8988T (cell line): Measurements from ENCODE around the gene IMPDH2.

Experiments used
- DNase-seq: peaks from one replicate; pipeline ENCODE4 v3.0.0; 2011

The IMPDH2 gene

DNA sequence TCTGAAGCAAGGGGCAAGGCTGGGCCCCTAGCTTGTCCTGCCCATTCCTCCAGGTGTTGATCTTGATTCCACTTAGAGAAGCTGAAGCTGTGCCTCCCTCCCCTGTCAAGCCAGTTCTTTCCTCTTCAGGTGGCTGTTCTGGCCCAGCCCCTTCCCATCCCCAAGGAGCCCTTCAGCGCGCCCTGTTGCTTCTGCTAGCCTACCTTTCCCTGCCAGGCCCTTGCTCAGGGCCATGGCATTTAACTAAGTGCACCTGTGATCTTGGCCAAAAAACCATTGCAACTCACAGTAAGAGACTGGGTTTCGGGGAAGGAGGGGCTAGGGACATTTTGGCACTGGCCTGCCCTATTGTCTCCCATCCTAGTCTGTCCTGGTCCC lies 23.9 kb downstream of the IMPDH2 start:
- no peak for DNase-seq

DNA sequence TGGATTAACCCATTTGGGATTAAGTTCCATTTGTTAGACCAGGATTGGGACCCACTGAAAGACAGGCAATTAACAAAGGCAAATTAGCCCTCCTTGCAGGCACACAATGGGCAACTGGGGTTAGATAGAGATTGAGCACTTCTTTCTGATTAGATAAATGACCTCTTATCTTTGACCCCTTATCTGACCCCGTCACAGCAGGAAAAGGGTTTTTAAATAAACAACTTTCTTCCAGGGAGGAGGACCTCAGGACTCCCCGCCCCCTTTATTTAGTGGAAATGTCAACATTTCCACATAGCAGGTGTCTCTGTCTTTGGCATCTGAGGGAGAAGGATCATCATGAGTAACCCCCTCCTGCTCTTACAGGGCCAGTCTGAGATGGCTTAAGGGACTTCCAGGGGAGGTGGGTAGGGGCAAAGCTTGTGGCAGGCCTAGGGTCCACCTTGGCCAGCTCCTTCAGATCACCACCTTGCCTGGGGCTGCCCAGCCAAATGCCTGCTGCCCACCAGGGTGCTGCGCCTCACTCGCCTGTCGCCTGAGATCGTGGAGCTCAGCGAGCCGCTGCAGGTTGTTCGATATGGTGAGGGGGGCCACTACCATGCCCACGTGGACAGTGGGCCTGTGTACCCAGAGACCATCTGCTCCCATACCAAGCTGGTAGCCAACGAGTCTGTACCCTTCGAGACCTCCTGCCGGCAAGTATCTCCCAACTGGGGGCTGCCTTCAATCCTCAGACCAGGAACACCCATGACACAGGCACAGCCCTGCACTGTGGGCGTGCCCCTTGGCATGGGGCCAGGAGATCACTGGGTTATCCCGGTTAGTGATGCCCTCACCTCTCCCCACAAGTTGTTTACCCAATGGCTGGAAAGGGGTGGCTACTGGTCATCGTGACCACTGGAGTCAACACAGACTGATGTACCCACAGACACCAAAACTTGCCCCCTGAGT lies 24.6 kb downstream of the IMPDH2 start:
- no peak for DNase-seq

DNA sequence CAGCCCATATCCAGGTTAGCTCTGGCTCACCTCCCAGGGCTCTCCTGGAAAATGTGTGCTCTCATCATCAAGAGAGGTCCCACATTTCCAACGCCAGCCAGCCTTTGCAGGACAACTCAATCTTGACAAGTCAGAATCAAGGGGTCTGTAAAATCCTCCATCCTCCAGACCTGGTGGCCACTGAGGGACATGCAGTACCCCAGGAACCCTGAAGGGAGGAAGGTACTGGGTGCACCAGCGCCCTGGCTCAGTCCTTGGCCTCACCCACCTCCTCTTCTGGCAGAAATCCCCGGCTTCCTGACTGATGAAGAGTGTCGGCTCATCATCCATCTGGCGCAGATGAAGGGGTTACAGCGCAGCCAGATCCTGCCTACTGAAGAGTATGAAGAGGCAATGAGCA lies 28.0 kb downstream of the IMPDH2 start:
- DNase-seq: no peak

DNA sequence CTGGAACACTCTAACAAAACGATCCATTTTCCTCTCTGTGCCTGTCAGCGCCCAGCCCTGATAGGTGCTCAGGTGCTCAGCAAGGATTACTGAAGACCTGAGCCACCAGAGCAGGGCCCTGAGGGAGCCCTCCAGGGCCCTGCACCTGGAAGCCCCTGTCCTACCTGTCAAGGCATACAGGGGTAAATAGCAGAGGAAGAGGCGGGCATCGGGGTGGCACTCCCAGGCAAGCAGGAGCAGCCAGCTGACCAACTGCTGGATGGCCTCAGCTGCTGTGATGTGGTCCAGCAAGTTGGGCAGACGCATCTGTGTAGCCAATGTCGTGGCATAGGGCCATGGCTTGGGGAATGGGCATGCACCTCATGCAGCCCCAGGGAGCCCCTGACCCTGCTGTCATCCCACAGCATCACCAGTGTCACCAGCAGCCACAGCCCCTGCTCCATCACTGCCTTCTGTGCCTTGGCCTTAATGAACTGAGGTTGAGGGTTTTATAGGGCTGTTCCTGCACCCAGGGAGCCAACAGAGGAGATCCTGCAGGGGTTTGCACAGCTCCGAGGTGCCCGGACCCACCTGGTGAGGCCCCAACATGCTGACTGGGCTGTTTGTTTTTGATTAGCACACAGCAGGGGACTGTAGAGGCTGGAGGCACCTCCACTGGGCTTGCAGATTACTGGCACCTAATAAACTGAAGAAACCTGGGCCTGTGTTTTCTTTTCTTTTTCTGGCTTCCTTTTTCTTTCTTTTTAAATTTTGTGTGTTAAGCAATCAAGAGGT lies 29.9 kb downstream of the IMPDH2 start:
- no peak for DNase-seq

DNA sequence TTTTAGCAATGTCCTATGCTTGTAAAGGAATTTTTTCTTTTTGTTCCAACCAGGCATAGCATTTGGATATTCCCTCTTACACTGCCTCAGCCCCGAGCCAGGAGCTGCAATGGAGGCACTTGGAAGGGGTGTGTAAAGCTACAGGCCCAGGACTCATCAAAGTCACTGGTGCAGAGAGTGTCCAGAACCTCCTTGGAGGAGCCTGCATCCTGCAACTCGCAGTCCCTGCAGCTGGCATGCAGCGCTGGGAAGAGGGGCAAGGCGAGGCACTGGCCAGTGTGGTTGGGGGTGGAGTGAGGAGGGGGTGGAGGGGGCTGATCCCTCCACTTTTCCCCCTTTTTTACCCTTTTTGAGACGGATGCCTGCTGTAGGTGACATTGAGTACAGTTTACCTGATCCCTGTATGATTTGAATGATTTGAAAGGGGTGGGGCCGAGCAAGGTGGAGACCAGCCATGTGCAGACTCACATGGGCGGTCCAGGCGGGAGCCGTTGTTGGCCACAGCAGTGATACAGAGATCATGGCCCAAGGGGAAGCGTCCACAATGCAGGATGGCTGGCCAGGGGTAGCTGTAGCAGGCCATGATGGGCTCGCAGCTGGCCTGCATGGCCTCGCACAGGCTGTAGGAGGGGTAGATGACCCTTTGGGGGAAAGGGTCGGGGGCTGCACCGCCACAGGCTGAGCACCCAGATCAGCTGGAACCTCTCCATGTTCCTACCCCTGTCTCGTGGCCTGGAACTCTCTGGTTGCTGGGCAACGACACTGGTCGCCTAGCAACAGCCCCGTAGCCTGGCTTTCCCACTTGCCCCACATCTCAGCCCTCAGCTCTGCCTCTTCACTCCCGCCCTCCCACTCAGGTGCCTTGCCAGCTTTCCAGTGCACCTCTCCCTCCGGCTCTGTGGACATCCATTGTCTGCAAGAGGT lies 31.2 kb downstream of the IMPDH2 start:
- DNase-seq: no peak

DNA sequence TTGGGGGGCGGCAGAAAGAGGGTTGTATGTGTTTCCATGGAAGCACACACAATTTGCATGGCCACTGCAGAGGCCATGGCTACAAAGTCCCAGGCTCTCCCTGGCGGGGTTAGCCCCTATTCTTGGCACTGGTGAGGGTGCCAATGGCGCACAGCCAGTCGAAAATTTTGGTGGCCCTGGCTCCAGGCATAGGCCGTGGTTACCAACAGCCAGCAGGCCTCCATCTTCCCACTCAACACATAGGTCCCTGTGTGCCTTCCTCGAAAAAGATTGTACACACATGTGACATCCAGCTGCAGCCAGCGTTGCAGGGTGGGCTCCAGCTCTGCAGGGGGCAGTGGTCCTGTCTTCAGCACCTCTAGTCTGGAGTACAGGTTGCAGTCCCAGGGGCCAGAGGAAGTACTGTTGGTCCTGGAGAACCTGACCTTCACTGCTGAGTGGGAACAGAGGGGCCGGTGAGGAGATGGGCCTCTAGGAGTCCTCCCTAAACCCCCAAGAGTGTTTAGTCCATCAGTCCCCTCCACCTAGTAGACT lies 32.0 kb downstream of the IMPDH2 start:
- no peak for DNase-seq

DNA sequence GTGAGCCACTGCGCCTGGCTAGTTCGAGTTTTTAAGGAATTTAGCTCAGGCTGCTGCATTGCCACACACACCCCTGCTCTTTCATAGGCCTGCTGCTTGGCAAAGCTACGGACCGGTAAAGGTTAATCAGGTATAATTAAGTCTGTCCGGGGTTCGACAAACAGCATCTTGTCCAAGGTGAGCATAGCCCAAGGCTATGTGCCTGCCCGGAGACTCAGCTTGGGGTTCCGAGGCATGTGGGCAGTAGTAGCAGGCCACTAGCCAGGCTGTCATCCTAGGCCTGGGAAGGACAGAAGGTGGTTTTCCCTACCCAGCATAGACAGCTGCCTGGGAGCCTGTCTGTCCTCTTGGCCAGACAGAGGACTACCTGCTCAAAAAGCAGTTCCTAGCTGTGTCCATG lies 32.6 kb downstream of the IMPDH2 start:
- DNase-seq: no peak

DNA sequence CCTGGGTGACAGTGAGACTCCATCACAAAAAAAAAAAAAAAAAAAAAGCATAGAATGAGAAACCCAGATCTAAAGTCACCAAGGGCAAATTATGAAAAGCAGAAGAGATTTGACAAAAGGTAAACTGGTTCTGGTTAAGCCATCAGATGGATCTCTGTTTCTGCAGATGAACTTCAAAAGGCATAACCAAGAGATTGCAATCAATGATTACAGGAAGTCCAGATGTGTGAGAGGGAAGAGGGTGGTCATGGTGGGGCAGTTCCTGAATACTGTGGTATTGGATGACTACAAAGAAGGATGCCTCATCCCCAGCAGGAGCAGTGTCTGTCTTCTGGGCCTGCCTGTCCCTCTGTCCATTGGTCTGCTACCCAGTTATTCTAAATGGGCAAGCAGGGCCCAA lies 35.4 kb downstream of the IMPDH2 start:
- DNase-seq: no peak

DNA sequence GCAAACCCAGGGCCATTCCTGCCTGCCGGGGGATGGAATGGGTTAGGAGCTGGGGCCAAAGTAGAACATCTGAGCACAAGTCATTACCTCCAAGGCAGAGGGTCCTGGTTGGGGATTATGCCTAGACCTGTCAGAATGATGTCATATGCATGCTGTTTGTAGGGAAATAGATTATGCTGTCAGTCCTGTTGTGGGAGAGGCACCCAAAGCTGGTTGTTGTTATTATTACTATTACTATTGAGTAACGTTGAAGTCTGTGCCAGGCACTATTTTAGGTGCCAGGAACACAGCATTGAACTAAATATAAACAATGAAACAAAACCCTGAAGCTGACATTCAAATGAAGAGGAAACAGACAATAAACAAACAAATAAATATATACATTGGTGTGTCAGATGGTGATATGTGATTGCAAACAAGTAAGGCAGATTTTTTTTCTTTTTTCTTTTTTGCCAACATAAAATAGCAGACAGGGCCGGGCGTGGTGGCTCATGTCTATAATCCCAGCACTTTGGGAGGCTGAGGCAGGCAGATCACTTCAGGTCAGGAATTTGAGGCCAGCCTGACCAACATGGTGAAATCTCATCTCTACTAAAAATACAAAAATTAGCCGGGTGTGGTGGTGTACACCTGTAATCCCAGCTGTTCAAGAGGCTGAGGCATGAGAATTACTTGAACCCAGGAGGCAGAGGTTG lies 37.2 kb downstream of the IMPDH2 start:
- DNase-seq: no peak

DNA sequence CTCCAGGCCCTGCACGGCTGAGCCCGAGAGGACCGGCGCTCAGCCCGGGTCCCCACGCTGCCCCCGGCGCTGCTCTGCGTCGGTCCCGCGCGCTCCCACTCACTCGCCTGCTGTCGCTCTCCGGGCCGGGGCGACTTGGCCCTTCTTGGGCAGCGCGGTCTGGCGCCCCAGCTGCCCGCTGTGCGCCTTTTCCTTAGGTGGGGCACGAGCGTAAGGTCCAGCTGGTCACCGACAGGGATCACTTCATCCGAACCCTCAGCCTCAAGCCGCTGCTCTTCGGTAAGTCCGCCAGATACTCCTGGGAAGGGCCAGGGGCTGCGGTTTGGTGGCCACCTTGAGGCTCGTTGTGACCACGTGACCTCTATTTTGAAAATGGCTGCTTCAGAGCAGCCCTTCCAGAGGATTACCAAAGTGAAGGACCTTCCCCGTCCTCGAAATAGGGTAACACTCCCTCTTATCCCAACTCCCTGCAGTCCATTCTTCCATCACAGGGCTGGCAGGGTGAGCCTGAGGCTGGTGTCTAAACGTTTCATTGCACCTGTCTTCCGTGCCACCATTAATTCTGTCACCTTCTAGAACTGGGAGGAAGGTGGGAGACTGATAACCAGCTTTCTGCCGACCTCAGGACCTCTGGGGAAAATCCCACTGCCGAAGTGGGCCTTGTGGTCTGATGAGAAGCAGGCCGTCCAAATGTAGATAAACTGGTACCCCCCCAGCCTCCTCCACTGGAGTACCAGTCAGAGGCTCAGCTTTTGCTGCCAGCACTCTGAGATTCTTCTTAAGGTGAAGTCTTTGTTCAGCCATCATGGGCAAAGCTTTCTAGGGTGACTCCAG lies 38.3 kb downstream of the IMPDH2 start:
- DNase-seq: no peak

DNA sequence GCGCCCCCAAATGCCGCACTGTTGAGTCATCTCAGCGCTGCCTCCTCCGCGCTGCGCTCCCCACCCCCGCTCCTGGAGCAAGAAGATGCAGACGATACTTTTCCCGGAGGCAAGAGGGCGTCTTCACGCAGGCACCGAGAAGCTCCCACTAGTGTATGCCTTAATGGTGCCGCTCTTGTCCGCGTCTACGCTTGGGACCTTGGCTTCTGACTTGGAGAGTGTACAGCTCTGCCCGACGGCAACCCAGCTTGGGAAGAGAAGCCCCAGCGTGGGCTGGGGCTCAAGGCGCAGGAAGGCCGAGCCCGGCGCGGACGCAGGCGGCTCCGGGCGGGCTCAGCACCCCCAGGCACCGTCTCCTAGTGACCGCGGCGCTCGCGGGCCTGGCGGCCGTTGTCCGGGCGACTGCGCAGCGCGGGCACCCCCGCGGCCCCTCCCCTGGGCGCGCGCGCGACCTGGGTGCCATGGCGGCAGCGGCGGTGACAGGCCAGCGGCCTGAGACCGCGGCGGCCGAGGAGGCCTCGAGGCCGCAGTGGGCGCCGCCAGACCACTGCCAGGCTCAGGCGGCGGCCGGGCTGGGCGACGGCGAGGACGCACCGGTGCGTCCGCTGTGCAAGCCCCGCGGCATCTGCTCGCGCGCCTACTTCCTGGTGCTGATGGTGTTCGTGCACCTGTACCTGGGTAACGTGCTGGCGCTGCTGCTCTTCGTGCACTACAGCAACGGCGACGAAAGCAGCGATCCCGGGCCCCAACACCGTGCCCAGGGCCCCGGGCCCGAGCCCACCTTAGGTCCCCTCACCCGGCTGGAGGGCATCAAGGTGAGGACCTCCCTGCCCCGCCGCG lies 39.2 kb downstream of the IMPDH2 start, which contains the start of gene P4HTM:
Gene P4HTM (plus strand): TSS at position 446 of the 840 bp plus-strand sequence. CDS start 16 bp downstream, at position 462.
- peak; percentile 75 for DNase-seq

DNA sequence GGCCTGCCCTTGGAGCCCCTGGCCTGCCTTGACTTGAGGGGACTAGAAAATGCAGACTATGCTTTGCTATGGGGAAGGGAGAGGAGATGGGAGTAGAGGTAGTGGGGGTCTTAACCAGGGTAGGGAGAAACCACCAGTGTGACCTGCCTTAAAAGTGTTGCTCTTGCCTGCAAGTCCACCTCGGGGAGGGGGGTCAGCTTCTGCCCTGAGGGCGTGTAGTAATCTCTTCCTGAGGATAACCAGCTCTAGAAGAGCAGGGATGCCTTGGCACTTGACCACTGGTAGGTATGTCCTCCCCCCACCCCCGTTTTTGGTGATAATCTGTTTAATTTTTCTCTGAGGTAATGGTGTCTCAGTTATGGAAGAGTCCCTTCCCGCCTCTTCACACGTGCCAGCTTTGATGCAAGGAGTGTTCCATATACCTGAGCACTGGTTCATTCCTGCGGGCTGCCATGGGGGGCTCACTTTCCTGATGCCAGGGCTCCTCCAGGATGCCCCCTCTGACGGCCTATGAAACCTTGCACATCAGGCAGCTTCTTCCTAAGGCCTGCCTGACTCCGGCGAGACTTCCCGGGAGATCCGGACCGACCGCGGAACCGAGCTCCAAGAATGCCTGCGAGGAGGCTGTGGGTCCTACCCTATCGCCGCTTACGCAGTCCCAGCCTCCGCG lies 39.9 kb downstream of the IMPDH2 start:
- DNase-seq: no peak

DNA sequence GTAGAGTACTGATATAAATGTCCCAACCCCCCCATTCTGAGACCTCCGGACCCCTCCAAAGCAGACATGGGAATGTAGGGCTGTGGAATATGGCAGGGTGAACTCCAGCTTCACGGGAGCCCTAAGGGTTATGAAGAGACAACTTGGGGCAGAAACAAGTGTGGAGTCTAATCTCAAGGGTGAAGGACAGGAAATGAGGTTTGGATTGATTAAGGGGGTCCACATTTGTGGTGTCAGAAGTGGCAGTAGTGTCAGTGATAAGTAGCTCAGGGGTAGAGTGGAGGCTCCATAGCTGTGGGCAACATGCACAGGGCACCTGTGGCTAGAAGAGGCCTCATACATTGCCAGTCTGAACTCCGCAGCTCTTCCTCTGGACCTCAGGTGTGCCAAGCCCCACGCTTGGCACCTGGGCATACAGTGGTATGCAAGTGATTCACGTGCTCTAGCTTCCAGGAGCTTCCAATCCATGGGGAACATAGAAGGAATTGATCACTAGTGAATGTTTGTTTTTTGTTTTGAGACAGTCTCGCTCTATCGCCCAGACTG lies 43.3 kb downstream of the IMPDH2 start:
- no peak for DNase-seq

DNA sequence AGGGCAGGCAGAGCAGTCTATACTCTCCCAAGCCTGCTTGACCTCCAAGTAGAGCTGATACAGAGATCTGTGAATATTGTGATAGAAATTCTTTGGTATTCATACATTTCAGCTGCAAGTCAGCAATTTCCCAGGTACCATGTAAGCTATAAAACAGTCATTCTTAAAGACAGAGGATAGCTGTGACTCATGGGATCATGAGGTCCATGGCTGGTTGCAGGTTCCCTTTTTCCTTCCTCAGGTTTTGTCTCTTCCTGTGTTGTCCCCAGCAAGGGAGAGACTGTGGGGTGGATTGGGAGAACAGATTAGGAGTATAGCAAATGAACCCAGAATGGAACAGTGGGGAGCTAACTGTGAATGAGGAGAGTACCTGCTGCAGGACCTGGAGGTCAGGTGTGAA lies 44.5 kb downstream of the IMPDH2 start:
- no peak for DNase-seq

DNA sequence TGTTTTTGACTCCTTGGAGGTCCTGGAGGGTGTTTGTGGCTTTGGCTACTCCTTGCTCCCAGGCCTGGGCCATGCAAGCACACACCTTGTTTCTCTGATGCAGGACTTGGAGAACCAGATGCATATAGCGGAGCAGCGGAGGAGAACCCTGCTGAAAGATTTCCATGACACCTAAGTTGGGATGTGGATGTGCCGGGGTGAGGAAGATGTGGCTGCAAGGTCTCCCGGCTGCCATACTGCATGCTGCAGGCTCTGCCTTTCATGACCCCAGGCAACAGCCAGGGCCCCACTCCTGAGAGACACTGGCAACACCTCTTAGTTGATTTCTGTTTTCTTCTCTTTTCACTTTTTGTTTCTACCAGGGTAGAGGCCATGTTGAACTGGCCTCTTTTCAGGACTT lies 46.1 kb downstream of the IMPDH2 start:
- DNase-seq: no peak

DNA sequence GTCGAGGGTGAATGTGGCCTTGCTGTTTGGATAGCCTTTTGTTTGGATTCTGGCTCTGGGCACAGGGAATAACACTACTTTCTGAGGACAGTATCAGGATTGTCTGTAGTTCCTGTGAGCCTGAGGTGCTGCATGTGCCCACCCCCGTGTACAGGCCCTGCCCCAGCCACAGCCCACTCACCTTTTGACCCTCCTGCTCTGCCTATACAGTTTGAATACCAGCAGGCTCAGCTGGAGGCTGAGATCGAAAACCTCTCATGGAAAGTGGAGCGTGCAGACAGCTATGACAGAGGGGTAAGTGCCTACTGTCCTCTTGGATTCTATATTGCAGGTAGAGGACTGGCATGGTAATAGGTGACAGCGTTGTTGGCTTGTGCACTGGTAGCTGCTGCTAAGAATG lies 46.5 kb downstream of the IMPDH2 start:
- DNase-seq: no peak

DNA sequence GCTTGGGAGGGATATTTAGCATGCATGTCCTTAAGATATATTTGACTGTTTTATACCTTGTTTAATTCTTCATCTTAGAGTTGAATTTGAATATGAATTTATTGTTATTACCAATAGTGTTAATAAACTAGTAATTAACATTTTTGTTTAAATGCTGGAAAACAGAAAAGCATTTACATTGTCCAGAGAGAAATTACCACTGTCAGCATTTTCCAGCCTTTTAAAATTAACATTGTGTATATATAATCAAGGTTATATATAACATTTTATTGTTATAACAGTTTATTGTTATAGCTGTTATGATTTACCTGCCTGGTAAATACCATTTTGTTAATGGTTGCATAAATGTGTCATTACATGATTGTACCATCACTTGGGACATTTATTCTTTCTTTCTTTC lies 47.2 kb downstream of the IMPDH2 start:
- no peak for DNase-seq

DNA sequence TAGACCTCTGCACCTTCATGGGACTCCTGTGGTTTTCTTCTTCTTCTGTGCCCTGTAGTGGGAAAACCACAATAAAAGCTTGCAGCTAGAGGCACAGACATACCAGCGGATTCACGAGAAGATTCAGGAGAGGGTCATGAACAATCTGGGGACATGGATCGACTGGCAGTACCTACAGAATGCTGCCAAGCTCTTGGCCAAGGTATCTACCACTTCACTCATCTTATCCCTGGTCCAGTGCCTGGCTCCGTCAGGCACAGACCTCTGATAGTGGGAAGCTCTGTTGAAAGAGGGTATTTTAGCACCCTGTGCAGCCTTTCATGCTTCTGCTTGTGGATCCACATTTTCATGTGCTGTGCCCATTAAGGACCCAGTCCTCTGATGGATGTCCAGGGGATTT lies 48.9 kb downstream of the IMPDH2 start:
- no peak for DNase-seq

DNA sequence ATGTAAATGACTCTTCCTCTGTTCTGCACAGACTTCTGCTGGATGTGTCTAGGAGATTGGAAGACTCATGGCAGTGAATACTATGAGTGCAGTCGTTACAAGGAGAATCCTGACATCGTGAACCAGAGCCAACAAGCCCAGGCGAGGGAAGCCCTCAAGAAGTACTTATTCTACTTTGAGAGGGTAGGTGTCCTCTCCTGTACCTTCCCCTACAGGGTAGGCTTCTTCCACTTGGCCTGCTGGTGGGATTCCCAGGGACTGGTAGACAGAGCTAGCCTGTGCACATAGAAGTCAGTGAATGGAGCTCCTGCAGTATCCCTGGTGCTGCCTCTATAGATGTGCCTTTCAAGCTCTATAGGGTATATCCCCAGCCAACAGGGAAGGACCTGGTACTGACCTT lies 49.7 kb downstream of the IMPDH2 start:
- DNase-seq: no peak
